ENCODE measurements around the gene ABHD16A.

DNA sequence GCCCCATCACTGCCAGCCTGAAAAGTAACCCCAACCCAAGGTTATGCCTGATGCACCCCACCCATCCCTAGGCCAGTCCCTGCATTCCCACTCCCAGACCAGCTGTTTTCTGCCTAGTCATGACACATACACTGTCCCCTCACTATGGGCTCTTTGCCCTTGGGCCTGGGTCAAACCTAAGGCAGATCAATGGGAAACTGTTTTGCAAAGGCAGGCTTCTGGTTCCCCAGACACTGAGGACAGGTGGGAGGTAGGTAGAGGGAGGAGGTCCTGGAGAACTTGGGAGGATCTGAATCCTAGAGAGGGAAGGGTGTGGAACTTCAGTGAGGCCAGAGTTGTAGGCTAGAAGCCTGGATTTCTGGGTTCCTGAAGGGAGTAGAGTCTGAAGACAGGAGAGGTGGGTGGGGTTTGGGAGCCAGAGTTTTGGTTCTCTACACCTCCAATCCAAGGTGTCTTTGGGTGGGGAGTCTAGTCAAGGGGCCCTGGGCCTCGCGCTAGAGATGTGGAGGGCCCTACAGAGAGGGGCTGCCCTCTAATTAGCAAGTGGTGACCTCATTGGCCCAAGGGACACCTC is 31.2 kb upstream of the ABHD16A start:
- TF ChIP-seq, protein P1, sequence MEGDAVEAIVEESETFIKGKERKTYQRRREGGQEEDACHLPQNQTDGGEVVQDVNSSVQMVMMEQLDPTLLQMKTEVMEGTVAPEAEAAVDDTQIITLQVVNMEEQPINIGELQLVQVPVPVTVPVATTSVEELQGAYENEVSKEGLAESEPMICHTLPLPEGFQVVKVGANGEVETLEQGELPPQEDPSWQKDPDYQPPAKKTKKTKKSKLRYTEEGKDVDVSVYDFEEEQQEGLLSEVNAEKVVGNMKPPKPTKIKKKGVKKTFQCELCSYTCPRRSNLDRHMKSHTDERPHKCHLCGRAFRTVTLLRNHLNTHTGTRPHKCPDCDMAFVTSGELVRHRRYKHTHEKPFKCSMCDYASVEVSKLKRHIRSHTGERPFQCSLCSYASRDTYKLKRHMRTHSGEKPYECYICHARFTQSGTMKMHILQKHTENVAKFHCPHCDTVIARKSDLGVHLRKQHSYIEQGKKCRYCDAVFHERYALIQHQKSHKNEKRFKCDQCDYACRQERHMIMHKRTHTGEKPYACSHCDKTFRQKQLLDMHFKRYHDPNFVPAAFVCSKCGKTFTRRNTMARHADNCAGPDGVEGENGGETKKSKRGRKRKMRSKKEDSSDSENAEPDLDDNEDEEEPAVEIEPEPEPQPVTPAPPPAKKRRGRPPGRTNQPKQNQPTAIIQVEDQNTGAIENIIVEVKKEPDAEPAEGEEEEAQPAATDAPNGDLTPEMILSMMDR (IDR thresholded peaks at IDR 0.05), result no peak
- TF ChIP-seq POLR2A (IDR thresholded peaks at IDR 0.05), result no peak
